Inflammatory macrophage treated with lipopolysaccharide for 4 hours (primary cell): Measurements from ENCODE around the gene CAMK4.
A peak's percentile ranks its signal among the peaks of the same experiment; 100 is the strongest.
"Not testable (repeated sequence)": the region's sequence is repeated elsewhere in the genome, so short reads cannot be mapped to it uniquely, and the experiment has no call there.

ENCODE experiments used
- DNase-seq: peaks from one replicate; pipeline ENCODE4 v3.0.0-alpha.2; 2020

Gene CAMK4

DNA sequence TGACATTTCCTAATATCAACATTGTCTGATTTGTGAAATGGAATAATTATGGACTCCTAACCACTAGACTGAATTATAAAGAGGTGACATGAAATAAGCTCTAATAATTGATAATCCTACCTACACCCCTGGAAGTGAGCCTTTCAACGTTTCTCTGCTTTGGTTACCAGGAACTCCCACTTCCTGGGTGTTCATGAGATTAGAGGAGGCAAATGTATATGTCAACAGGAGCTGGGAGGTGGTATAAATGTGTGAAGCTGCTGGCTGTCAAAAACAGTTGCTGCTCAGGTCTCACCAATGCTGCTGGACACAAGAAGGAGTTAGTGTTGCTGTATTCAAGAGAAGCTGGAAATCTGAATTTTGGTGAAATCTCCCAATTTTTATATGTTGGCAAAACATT is 96.8 kb downstream of the CAMK4 start:
- no peak for DNase-seq

DNA sequence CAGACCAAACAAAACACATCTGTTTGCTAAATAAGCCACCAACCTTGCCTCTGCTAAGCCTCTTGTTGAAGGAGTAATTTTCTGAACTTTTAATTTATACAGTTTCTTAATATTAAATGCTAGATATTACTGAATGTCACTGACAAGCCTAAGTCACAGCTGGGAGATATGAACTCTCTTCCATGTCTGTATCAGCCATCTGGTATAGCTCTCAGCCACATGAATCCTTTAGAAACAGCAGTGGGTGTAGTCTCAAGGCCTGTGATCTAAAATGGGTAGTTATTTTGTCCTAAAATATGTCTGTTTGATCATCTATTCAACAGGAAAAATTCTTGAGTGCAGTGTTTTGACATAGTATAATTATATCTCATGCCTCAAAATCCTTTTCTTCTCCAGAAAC is 97.2 kb downstream of the CAMK4 start:
- DNase-seq: no peak

DNA sequence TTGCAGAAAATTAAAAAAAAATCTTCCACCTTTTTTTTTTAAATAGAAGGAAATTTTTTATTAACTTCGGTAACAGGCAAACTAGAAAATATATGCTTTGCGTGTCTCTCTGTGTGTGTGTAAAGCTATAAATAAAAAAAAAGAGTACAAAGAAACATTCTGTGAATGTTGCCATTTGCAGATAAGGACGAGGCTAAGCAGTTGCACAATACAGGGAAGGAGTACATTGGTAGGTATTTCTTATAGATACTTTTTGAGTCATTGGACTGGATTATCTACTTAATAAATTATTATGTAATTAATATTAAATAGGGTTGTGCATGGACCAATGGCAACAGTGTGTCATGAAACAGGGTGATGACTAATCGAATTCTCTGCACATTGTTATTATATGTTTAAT is 102.4 kb downstream of the CAMK4 start:
- DNase-seq: no peak

DNA sequence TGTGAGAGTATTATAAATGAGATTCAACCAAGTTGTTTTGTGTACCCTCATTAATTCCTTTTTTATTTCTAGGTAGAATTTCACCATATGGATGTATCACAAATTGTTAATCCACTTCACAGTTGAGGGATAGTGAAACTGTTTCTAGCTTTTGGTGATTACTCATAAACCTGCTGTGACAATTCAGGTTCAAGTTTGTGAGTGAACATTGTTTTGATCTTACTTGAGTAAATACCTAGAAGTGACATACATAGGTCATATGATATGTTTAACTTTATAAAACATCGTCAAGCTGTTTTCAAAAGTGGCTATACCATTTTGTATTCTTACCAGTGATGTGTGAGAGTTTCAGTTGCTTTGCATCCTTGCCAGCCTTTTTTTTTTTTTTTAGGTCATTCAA is 112.9 kb downstream of the CAMK4 start:
- no peak for DNase-seq

DNA sequence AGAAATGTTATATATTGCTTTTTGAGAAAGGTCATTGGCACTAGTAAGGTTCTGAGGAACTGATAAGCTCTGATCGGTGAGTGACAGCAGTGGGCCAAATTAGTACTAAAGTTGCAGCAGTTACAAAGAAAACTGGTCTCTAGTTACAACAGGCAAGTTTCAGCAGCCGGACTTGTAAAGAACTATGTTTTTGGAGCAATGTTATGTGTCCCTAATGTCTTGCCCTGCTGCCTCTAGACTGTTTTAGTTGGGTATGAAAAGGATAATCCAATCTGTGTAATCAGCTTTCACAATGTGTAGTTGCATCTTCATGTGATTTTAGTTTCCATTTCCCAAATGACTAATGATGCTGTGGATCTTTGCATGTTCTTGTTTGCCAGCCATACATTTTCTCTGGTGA is 113.5 kb downstream of the CAMK4 start:
- DNase-seq: peak; percentile 15

DNA sequence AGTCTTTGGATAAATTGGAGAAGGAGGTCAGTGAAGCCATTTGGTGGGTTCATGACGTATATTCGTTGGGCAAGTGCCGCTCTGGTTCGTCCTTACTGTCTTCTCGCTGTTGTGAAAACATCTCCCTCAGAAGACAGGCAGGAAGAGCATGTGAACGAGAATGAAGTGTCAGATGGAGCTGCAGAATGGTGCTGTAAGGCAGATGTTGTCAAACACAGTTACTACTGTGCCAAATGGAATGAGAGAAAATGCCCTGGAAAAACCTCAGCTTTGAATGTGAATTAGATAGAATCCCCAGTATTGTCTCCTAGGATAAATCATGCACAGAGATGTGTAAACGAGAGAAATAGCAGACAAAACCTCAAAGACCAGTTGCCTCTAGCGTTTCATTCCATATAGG is 121.5 kb downstream of the CAMK4 start:
- DNase-seq: no peak

DNA sequence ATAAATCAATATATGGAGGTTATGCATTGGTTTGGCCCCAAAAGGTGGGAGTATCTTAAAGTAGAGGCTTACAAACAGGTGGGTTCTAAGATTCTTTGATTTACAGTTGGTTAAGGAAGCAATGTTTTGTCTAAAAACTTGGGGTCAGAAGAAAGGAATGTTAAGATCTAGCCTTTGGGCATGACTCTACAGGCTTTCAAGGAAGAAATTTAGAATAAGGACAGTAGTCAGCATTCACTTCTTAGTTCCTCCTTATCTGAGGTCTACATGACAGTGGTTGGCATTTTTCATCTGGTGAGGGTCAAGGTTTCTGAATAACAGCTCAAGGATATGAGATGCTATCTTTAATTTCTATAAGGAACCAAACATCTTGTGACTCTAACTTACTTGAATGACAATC is 122.8 kb downstream of the CAMK4 start:
- DNase-seq: no peak

DNA sequence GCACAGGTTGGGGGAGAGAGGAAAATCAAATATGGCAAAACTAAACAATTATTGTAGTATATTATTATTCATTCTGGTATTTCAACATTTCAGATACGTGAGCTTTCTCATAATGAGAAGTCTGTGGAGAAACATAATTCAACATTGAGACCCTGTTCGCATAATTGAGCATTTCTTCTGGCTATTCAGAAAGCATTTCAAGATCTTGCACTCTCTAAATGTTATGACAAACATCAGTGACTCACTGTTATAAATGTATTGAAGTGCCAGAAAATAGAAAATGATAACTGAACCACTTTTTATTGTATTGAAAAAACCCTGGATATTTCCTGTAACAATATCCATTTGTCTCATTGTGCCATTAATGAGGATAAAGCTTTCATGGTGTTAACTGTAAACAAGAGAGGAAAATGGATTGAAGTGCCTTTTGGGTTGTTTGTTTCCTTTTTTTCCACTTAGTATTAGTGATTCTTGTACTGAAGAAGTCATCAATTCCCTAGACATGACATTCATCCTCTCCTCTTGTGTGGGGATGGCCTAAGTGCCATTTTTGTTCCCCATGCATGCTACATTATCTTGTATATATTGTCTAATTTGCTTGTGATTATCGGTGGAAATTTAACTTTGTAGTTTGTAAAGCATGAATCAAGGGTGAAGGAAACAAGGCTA is 124.6 kb downstream of the CAMK4 start:
- no peak for DNase-seq

DNA sequence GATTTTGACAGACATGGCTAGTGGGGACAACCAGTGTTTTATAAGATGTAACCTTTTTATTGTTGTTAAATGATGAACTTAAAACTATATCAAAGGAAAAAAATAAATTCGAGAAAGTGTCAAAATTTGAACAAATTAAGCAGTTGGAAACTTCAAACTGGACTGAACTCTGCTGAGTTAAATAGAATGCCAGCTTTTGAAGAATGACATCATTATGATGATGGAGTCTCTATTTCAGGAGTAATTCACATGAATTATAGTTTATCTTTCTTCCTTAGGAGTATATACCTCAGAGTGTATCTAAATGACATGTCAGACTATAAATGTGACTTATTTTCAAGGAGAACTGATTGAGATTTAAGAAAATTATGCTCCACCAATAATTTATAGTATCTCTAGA is 125.2 kb downstream of the CAMK4 start:
- DNase-seq: no peak

DNA sequence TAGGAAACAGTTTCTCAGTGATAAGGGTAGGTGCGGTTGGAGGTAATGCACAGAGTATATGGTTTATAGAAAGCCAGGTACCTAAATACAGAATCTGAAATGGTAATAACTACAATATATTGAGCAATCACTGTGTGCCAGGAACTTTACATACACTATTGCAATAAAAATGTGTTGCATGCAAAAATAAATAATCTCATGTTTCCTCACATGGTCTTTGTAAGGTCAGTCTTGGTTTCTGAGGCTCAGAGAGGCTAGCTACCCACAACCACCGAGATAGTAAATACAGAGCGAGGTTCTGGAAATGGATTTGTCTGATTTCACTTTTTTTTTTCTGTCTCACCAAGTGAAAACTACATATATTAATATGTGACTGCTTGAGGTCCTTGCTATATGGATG is 128.9 kb downstream of the CAMK4 start:
- no peak for DNase-seq

DNA sequence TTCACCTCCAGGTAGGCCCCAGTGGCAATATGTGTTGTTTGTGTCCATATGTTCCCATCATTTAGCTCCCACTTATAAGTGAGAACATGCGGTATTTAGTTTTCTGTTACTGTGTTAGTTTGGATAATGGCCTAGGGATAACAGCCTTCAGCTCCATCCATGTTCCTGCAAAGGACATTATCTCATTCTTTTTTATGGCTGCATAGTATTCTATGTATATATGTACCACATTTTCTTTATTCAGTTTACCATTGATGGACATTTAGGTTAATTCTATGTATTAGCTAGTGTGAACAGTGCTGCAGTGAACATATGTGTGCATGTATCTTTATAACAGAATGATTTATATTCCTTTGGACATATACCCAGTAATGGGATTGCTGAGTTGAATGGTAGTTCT is 134.5 kb downstream of the CAMK4 start:
- DNase-seq: not testable (repeated sequence)

DNA sequence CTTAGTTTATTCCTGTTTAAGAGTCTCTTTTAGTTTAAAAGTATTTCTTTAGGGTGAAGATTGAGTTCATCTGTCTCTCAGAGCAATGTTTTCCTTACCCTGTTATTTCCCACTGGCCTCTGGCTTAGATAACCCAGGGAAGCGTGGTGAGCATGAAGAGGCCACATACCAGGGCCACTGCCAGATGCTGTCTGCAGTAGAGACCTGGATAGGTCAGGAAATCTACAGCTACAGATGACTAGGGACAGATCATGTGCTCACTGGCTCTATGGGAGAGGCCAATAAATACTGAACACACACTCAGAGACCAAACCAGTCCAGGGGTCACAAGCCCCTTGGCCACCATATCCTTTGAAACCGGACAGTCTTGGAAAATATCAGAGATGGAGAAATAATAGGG is 136.0 kb downstream of the CAMK4 start:
- no peak for DNase-seq

DNA sequence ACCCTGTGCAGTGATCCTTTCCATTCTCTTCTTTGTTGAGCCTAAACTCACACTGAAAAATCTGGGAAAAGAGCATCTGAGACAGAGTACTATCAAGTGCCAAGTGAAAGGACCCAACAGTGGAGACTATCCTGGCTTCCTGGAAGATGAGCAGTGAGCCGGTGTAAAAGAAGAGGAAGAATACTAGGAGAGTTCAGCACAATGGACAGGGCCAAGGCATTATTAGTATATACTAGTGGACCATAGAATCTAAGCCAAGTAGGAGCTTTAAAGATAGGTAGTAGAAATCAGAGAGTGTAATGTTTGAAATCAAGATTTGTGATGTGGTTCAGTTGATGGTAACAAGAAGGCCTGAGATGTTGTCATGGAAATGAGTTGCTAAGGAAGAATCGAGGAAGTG is 140.8 kb downstream of the CAMK4 start:
- DNase-seq: no peak

DNA sequence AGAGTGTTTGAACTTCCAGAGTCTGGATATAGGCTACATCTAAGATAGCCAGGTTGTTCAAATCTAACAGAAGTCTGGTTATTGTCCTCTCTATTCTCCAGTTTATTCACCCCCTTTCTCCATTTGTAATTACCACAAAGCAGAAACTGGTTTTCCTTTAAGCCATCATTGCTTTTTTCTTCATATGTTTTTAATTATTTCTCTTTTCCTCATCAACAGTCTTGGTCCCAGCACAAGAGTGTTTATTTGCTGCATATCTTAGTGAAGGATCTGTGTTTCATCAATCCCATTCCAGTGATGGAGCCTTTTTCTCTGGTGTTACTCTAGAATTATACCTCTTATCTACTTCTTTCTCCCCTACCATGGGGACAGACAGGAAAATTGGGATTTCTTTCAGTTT is 142.2 kb downstream of the CAMK4 start:
- DNase-seq: no peak

DNA sequence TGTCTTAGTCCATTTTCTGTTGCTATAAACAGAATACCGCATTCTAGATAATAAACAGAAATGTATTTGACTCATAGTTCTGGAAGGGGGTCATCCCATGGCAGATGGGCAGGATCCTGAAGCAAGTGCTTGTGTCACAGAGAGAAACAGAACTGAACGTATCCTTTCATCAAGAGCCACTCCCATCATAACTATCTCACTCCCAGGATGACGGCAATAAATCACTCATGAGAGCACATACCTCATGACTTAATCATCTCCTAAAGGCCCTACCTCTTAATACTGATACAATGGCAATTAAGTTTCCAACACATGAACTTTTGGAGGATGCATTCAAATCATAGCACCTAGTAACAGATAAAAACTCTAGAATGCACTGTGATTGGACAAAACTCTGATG is 142.9 kb downstream of the CAMK4 start:
- no peak for DNase-seq

DNA sequence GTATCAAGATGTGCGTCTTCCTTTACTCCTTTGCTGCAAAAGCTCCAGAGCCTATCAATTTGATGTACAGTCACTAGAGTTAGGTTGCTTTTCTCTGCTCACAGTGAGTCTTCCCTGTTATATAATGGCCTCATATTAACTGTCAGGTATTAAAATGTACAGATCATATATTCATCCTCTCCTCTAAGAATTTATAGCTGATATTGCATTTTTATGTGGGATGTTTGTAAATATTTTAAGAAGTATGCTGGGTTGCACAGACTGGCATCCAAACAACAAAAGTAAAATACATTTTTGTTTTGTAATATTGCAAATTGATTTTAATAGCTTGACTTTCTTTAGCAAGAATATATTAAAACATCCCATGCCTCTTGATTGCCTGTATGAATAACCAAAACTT is 148.6 kb downstream of the CAMK4 start:
- DNase-seq: no peak

DNA sequence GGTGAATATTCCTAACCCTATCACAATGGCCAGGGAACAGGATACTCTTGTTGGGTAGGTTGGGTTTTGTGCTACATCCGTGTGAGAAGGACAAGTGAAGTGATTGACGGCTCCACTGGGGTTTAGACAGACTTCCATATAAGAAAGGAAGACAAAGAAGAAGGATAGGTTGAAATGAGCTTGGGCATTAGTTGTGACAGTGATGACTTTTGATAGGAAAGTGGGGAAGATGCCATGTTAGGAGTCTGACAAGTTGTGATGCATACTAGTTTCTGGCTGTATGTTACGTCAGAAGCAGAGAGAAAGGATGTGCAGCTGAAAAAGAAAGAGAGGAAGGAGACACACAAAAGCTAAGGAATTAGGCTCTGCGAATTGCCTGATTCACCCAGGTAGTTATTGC is 150.2 kb downstream of the CAMK4 start:
- DNase-seq: no peak

DNA sequence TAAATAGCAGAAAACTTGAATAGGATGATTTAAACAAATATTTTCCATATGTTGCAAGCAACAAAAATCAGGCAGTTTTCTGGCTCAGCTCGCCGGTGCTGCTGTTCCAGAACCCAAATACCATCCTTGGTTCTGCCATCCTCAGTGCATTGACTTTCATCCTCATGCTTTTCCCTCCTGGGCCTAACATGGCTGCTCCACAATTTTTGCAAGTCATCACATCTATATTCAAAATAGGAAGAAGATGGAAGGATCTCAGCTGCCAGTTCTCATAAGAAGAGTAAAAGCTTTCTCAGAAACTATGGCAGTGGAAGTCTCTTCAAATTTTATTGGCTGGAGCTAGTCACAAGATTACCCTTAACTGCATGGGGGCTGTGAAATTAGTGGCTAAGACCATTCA is 151.5 kb downstream of the CAMK4 start:
- DNase-seq: no peak

DNA sequence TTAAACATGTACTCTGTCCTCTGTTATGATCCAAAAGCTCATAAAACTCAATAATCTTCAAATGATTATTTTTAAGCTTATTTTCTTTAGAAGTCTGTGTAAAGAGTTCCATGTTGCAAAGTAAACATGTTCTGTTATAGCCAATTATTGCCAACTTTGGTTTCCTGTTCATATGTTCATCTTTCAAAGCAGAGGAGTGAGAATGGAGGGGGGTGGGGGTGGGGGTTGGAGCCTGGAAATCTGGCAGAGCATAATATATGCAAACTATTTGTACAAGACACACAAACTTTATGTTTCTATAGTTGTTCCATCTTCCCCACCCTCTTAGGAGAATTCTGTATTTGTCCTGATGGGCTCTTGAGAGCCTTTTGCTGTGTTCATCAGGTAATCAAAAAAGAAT is 153.1 kb downstream of the CAMK4 start:
- no peak for DNase-seq

DNA sequence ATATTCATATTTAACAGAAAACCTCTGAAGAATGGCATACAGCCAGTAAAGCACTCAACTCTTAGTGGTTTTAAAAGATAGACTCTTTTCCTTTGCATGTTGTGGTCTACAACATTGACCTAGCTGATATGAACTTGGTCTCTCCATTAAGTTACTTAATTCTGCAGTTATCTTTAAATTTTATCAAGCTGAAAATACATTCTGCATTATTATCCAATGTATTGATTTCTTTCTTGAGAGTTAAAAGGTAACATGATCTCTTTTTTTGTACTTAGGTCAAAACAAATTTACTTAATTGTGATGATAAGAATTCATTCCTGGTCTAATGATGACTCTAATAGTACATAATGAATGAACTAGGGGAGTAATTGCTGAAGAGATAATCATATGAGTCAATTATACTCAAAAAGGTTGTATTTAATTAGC is 155.2 kb downstream of the CAMK4 start:
- DNase-seq: no peak

DNA sequence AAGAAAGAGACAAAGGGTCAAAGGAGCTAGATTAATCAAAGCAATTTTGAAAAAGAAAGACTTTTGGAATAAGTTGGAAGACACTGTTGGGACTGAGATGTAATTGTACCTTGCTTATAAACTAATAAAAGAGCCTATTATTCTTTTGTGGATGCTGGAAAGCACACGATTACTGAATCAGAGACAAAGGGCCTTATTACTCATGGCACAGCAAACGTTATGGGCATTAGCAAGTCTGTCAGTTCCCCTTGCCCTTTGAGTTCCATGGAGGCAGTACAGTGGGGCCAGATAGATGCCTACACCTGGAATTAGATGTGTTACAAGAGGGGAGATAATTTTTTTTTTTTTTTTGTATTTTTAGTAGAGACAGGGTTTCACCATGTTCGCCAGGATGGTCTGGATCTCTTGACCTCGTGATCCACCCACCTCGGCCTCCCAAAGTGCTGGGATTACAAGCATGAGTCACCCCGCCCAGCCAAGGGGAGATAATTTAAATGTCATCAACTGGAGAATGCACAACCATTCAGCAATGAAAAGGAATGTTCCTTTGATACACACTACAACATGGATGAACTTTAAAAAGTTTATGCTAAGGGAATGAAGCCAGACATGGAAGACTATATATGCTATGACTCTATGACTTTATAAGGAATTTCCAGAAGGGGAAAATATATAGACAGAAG is 159.2 kb downstream of the CAMK4 start:
- DNase-seq: no peak

DNA sequence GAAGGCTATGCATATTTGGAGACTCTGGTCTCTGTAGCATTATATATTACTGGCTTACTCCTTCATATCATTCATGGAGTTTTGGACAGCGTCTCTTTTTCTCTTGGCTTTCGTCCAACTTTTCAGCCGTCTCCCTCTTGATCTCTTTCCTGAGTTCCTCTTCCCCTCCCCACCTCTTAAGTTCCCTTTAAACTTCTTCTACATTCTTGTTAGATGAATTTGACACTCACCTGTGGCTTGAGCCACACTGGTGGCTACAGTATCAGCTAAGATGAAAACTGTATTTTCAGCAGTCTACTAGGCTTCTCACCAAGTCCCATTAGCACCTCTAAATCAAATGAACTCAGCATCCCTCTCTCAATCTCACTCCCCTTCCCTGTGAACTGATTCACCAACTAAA is 160.0 kb downstream of the CAMK4 start:
- no peak for DNase-seq

DNA sequence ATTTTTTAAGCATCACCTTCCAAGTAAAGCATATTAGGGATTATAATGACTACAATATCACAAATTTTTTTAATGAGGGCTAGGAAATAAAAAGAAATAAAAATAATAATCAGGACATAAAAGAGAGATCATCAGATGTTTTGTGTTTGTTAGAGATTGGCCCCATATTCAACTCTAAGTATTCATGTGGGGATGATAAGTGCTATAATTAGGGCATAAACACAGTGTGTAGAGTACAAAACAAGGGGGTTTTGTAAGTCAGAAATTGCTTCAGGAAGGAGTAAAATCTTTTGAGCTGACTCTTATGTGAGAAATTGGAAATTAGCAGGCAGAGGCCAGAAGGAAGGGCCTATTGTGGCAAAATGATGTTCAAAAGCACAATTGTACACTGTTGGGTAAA is 160.9 kb downstream of the CAMK4 start:
- DNase-seq: no peak

DNA sequence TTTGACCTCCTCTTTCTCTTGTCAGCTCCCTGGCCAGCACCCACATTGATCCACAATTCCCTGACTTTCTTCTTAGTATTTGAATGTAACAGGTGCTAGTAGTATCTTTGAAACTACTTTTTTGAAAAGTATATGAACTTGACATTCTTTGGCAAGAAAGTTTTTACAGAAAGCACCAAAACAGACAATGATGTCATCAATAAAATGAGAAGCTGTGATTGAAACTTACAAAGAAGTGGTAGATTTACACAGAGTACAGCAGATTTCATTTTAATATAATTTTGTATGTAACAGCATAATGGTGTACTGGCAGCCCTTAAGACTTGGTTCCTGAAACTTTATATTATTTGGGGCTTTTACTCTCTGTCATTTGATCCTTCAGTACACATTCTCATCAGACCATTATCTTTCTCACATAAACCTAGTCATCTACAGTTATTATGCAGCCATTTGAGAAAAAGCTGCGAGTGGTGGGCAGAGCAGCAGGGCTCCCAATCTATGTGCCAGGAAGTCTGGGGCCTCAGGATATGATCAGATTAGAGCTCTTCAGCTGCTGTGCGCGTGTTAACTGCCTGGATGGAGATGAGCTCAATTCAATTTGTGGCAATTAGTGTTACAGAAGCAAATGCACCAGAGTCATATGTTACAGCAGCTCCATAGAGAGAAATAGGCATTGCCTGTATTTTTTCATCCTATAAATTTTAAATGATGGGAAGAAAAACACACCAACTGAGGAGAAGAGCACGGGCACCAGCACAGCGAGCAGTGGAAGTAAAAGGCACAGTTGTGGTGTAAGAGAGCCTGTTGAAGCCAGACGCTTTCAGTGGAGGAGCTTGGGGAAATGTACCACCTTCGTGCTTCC is 162.0 kb downstream of the CAMK4 start:
- no peak for DNase-seq
